GM23338 (cell line): ENCODE data around the gene AHI1. TPM values are rescaled to one million over a fixed set of nuclear protein-coding genes. Genes with fewer than 3 reads are reported as not detected.

ENCODE experiments used
- ATAC-seq: fragments of 200-7000 bp; cut with Tn5 transposase; 3 replicates; pipeline ENCODE4 v1.9.1; 2020
- DNase-seq: peaks from one replicate; pipeline ENCODE4 v3.0.0-alpha.2; 2015; ENCODE audit warnings: low spot score
- H2AFZ ChIP-seq: fragments of 200-600 bp; sonication (generic); 2 replicates; pipeline ENCODE4 v1.8.0; 2016; ENCODE audit warnings: antibody characterized with exemption, mild to moderate bottlenecking, moderate library complexity
- H3F3A ChIP-seq: fragments of 200-600 bp; sonication (generic); replicated peaks from 2 replicates; pipeline ENCODE4 v1.8.0; 2017; ENCODE audit warnings: antibody characterized with exemption, mixed run types, low read depth
- H3K27ac ChIP-seq: fragments of 200-600 bp; sonication (generic); 2 replicates; pipeline ENCODE4 v1.6.1; 2016; ENCODE audit warnings: low read depth
- H3K27me3 ChIP-seq: fragments of 200-600 bp; sonication (generic); 2 replicates; pipeline ENCODE4 v1.8.0; 2016; ENCODE audit warnings: mild to moderate bottlenecking, mixed run types, moderate library complexity; ENCODE audit not compliant: insufficient read depth
- H3K36me3 ChIP-seq: fragments of 200-600 bp; sonication (generic); 2 replicates; pipeline ENCODE4 v1.8.0; 2016; ENCODE audit warnings: mild to moderate bottlenecking; ENCODE audit not compliant: insufficient read depth
- H3K4me1 ChIP-seq: fragments of 200-600 bp; sonication (generic); 2 replicates; pipeline ENCODE4 v1.8.0; 2016; ENCODE audit warnings: mild to moderate bottlenecking, moderate library complexity; ENCODE audit not compliant: insufficient read depth
- H3K4me2 ChIP-seq: fragments of 200-600 bp; sonication (generic); 2 replicates; pipeline ENCODE4 v1.7.1; 2017; ENCODE audit warnings: mixed run types
- H3K4me3 ChIP-seq: fragments of 200-600 bp; sonication (generic); 2 replicates; pipeline ENCODE4 v1.6.1; 2016; ENCODE audit warnings: mixed run types
- H3K79me2 ChIP-seq: fragments of 200-600 bp; sonication (generic); replicated peaks from 2 replicates; pipeline ENCODE4 v1.8.0; 2017; ENCODE audit warnings: mild to moderate bottlenecking; ENCODE audit not compliant: insufficient read depth
- H3K9me2 ChIP-seq: fragments of 200-600 bp; sonication (generic); 2 replicates; pipeline ENCODE4 v1.8.0; 2017; ENCODE audit not compliant: insufficient read depth
- H4K20me1 ChIP-seq: fragments of 200-600 bp; sonication (generic); replicated peaks from 2 replicates; pipeline ENCODE4 v1.8.0; 2017; ENCODE audit warnings: mild to moderate bottlenecking; ENCODE audit not compliant: insufficient read depth
- H3K27ac Mint-ChIP-seq: 2 replicates; pipeline ENCODE4 v1.8.0; 2020; ENCODE audit warnings: inconsistent platforms, mild to moderate bottlenecking, moderate library complexity, mixed read lengths
- H3K27me3 Mint-ChIP-seq: 3 replicates; pipeline ENCODE4 v1.8.0; 2022; ENCODE audit warnings: low read depth, mild to moderate bottlenecking, moderate library complexity, mixed read lengths, inconsistent platforms; ENCODE audit not compliant: insufficient read depth, poor library complexity
- H3K36me3 Mint-ChIP-seq: 3 replicates; pipeline ENCODE4 v1.8.0; 2021; ENCODE audit warnings: low read depth, mild to moderate bottlenecking, inconsistent platforms, moderate library complexity, mixed read lengths
- H3K4me1 Mint-ChIP-seq: 3 replicates; pipeline ENCODE4 v1.8.0; 2020; ENCODE audit warnings: mild to moderate bottlenecking, inconsistent platforms, mixed read lengths
- H3K4me3 Mint-ChIP-seq: 3 replicates; pipeline ENCODE4 v1.8.0; 2021; ENCODE audit warnings: moderate library complexity, mild to moderate bottlenecking, inconsistent platforms, mixed read lengths
- H3K9me3 Mint-ChIP-seq: 3 replicates; pipeline ENCODE4 v1.8.0; 2020; ENCODE audit warnings: moderate library complexity, mild to moderate bottlenecking, inconsistent platforms, mixed read lengths
- CREB1 ChIP-seq: fragments of 250-450 bp; sonication (Bioruptor Pico); IDR thresholded peaks from 2 replicates; pipeline ENCODE4 v1.5.0; 2020; ENCODE audit warnings: low read depth, mild to moderate bottlenecking, moderate library complexity
- CTCF ChIP-seq, 2 experiments: fragments of 200-600 bp in 1 of 2; sonication (generic) in 1 of 2; conservative IDR thresholded peaks; 2 replicates each; pipeline versions ENCODE4 v1.5.1 to v1.6.1; 2016 to 2017; ENCODE audit warnings: antibody characterized with exemption in 2 of 2, low read depth in 2 of 2, mild to moderate bottlenecking in 2 of 2, moderate library complexity in 1 of 2
- EZH2 ChIP-seq: fragments of 200-600 bp; sonication (generic); IDR thresholded peaks from one replicate; pipeline ENCODE4 v1.8.0; 2017; ENCODE audit warnings: antibody characterized with exemption, mild to moderate bottlenecking, low read depth; ENCODE audit not compliant: unreplicated experiment
- EZH2phosphoT487 ChIP-seq: fragments of 200-600 bp; sonication (generic); IDR thresholded peaks from one replicate; pipeline ENCODE4 v1.8.1; 2018; ENCODE audit warnings: antibody characterized with exemption; ENCODE audit not compliant: unreplicated experiment
- POLR2AphosphoS5 ChIP-seq: IDR thresholded peaks from 2 replicates; pipeline ENCODE4 v1.6.1; 2016; ENCODE audit warnings: antibody characterized with exemption, low read depth
- ZNF114 ChIP-seq: fragments of 250-450 bp; sonication (Bioruptor Pico); IDR thresholded peaks from 2 replicates; pipeline ENCODE4 v1.5.0; 2020; ENCODE audit warnings: mild to moderate bottlenecking, moderate library complexity
- ZNF331 ChIP-seq: fragments of 250-450 bp; sonication (Bioruptor Pico); IDR thresholded peaks from 2 replicates; pipeline ENCODE4 v1.5.0; 2020; ENCODE audit warnings: low read depth, mild to moderate bottlenecking, moderate library complexity
- ZNF462 ChIP-seq: fragments of 250-450 bp; sonication (Bioruptor Pico); IDR thresholded peaks from 2 replicates; pipeline ENCODE4 v1.5.0; 2020; ENCODE audit warnings: mild to moderate bottlenecking, moderate library complexity
- polyA plus RNA-seq: library from polyadenylated mRNA; unstranded; fragments of >200 nt; fragmentation: Nextera tagmentation; extraction: Ambion mirVana; gene quantifications from 2 replicates; pipeline ENCODE4 v1.2.1, GENCODE V29; 2016
- total RNA-seq: library from RNA; depleted of rRNA; stranded (reverse); fragments of >200 nt; shearing (Covaris generic); gene quantifications from 2 replicates; pipeline ENCODE4 v1.2.3, GENCODE V29; 2014

The AHI1 gene
- total and polyA plus RNA-seq, 2 experiments from 2014 or later = 19.8 to 72.9 TPM

GRCh38 chr6:135383301-135383700 is 114.2 kb downstream of the AHI1 start (continued):
- TF ChIP-seq ZNF462 (CRISPR knock-in tag) = no peak
- TF ChIP-seq EZH2phosphoT487 = no peak

GRCh38 chr6:135382182-135382628 is 115.3 kb downstream of the AHI1 start:
- no peaks in the 10 kb centered on the region for H3K4me1 ChIP-seq
- Mint-ChIP-seq H3K9me3 (no peaks in the 10 kb centered on the region), H3K36me3 (no peaks in the 10 kb centered on the region), H3K27ac (no peak overlapping the region), H3K4me1 (peaks cover 3% of the 10 kb centered on the region; the same call in 2 of the 3 replicates), H3K4me3 (no peak overlapping the region), H3K27me3 (peaks cover 5% of the 10 kb centered on the region)
- no peaks in the 10 kb centered on the region for H3K79me2 ChIP-seq
- ATAC-seq (no peak), DNase-seq (no peak)
- no peaks in the 10 kb centered on the region for H3K27me3 ChIP-seq
- H3K4me3 ChIP-seq = no peak overlapping the region
- H4K20me1 ChIP-seq = no peaks in the 10 kb centered on the region
- no peak overlapping the region for H3K27ac ChIP-seq
- no peaks in the 10 kb centered on the region for H3F3A ChIP-seq
- no peaks in the 10 kb centered on the region for H3K9me2 ChIP-seq
- no peak overlapping the region for H2AFZ ChIP-seq
- H3K36me3 ChIP-seq = no peaks in the 10 kb centered on the region
- no peak overlapping the region for H3K4me2 ChIP-seq
- TF ChIP-seq ZNF114 (CRISPR knock-in tag) = no peak
- no peak for TF ChIP-seq ZNF462 (CRISPR knock-in tag)
- no peak for TF ChIP-seq CTCF (conservative IDR thresholded peaks at IDR 0.05; ENCODE audit: low read depth in 2 of 2)
- TF ChIP-seq POLR2AphosphoS5 = no peak
- no peak for TF ChIP-seq EZH2
- no peak for TF ChIP-seq ZNF331
- TF ChIP-seq CREB1 (CRISPR knock-in tag) = no peak
